ENCODE measurements around the gene KIF15.

Gene KIF15

DNA sequence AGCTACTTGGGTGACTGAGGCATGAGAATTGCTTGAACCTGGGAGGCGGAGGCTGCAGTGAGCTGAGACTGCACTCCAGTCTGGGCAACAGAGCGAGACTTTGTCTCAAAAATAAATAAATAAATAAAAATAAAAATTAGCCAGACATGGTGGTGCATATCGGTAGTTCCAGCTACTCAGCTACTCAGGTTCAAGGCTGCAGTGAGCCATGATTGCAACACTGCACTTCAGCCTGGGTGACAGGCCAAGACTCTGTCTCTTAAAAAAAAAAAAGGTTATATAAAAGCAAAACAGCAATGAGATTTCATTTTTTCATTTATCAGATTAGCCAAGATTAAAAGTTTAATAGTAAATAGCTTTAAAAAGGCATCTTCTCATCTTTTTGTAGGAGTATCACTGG lies 115.7 kb downstream of the KIF15 start:
- no peak for DNase-seq (ENCODE audit: low spot score)

- no peak for DNase-seq (ENCODE audit: low spot score)
These were observed 118.7 kb downstream of the KIF15 start for GRCh38 chr3:44880284-44880683.

- DNase-seq (ENCODE audit: low spot score), result no peak
These were observed 121.8 kb downstream of the KIF15 start for GRCh38 chr3:44883213-44883955.

DNA sequence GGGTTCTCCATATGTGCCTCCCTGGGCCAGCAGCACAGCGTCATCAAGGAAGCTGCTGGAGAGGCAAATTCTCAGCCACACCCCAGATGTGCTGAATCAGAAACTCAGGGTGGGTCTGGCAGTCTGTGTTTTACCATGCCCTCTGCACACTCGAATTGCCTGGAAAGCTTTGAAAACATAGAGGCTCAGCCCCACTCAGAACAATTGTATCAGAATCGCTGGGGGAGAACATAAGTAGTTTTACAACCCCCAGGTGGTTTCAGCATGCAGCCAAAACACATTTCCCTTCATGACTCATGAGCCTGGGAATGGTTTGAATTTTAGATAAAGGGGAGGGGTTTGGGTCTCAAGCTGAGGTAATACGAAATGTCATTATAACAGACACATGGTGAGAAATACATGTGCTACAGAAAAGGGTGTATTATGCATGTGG lies 122.4 kb downstream of the KIF15 start:
- peak; percentile 68 for DNase-seq (ENCODE audit: low spot score)

DNA sequence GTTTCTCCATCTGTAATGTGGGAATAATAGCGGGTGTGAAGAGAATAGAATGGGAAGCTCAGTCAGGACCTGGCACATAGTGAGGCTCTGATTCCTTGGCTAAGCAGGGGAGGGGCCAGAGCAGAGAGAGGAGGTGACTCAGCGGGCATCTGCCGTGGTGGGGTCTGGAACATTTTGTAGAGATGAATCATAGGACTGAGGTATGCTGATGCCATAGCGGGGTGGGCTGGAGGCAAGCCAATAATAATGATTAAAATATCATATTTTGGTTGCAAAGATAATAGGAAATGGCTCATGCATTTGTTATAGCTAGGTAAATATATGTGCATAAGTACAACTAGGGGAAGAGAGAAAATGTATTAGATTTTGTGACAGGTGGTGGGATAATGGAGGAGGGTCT lies 124.0 kb downstream of the KIF15 start:
- DNase-seq (ENCODE audit: low spot score), result peak; percentile 96

- DNase-seq (ENCODE audit: low spot score), result no peak
These were observed 125.0 kb downstream of the KIF15 start for GRCh38 chr3:44886561-44886960.

DNA sequence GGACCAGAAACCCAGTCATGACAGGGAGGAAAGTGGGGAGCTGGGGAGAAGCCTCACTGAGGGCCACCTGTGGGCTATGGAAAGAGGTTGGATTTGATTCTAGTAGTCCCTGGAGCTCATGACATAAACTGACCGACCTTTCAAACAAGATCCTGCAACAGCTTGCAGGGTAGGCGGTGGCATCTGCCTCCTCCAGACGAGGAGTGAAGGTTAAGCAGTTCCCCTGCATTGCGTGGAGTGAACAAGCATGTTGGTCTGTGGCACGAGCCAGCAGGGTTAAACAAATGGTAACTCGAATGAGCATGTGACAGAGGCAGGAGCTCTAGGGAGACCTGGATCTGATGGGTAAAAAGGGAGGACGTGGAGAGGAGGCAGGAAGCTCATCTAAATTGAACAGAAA lies 125.5 kb downstream of the KIF15 start:
- DNase-seq (ENCODE audit: low spot score), result no peak

DNA sequence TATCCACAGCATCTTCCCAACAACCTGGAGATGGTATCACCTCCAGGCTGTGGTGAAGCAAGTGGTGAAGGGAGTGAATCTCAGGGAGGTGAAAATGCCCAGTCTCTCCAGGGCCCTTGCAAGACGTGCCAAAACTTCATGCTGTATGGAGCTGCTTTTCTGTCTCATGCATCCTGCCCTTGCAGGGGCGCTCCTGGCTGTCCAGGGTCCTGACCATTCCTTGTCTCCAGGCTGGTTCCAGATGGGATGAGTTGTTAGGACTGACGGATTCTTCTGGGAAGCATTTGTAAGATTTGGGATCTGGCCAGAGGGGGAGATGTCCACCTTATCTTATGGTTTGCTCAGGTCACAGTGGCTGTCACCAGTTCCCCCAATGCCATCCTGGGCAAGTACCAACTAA lies 128.7 kb downstream of the KIF15 start:
- no peak for DNase-seq (ENCODE audit: low spot score)

- DNase-seq (ENCODE audit: low spot score), result no peak
These were observed 129.3 kb downstream of the KIF15 start for GRCh38 chr3:44890852-44891251.

DNA sequence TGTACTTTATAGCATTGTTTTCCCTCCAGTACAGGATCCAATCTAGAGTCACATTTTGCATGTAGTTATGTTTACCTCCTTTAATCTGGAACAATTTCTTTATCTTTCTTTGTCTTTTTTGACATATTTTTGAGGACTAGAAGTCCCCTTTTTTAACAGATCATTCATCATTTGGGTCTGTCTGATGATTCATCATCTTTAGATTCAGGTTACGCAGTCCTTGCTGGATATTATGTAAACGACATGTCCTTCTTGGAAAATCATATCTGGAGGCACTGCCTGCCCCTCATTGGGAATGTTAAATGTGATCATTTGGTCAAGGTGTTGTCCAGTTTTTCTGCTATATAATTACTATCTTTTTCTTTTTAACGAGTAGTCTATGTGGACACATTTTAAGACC lies 131.1 kb downstream of the KIF15 start:
- no peak for DNase-seq (ENCODE audit: low spot score)

DNA sequence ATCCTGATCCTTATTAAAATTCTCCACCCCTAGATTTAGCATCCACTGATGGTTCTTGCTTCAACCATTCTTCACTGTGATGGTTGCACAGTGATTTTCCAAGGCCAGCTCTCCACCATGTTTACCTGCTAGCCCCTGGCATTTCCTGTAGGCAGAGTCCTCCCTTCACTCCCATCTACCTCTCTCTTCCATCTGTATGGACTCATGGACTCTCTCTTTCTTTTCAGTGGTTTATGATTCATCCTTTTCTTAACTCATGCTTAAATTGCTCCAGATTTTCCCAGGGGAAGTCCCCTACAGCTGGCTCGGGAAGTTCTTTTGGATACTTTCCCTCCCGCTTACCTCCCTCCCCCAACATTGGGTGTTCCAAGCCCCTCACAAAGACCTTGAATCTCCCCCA lies 131.5 kb downstream of the KIF15 start:
- peak; percentile 70 for DNase-seq (ENCODE audit: low spot score)

GRCh38 chr3:44894485-44894884 lies 132.9 kb downstream of the KIF15 start:
- DNase-seq (ENCODE audit: low spot score), result peak; percentile 31

GRCh38 chr3:44896440-44896839 lies 134.8 kb downstream of the KIF15 start:
- DNase-seq (ENCODE audit: low spot score), result no peak

GRCh38 chr3:44899683-44900367 lies 138.2 kb downstream of the KIF15 start:
- no peak for DNase-seq (ENCODE audit: low spot score)

DNA sequence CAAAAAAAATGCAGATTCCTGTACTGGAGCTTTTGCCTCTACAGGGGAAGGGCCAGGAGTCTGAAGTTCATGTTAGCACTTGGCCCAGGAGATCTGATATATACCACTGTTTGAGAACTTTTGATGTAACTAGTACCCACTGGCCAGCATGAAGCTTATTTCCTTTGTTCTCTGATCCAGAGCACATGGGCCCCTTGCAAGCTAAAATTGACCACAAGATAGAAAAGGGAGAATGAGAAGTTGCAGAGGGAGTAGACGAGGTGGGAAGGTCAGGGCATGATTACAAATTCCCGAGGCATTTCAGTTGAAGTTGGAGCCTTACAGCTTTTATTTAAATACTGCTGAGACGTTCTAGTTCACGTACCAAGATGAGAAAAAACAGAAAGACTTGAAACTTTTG lies 141.0 kb downstream of the KIF15 start:
- no peak for DNase-seq (ENCODE audit: low spot score)
